GM18868 (cell line): ENCODE measurements around the gene ANKLE2.

Experiments used
- ATAC-seq: cut with Tn5 transposase; IDR thresholded peaks from one replicate; pipeline ENCODE4 v1.9.1; 2021; ENCODE audit warnings: mild to moderate bottlenecking, moderate library complexity; ENCODE audit not compliant: unreplicated experiment

Gene ANKLE2

GRCh38 chr12:132747395-132747794 lies 14.2 kb downstream of the ANKLE2 start:
- ATAC-seq: no peak

GRCh38 chr12:132746613-132747012 lies 15.0 kb downstream of the ANKLE2 start:
- ATAC-seq: no peak

GRCh38 chr12:132743831-132744230 lies 17.8 kb downstream of the ANKLE2 start:
- no peak for ATAC-seq

GRCh38 chr12:132741620-132742019 lies 20.0 kb downstream of the ANKLE2 start:
- ATAC-seq: no peak

GRCh38 chr12:132740652-132741051 lies 21.0 kb downstream of the ANKLE2 start:
- no peak for ATAC-seq

GRCh38 chr12:132740313-132740646 lies 21.4 kb downstream of the ANKLE2 start:
- no peak for ATAC-seq

- ATAC-seq: no peak
These were observed 21.9 kb downstream of the ANKLE2 start for GRCh38 chr12:132739600-132740312.

GRCh38 chr12:132736913-132737312 lies 24.7 kb downstream of the ANKLE2 start:
- no peak for ATAC-seq

GRCh38 chr12:132736378-132736777 lies 25.3 kb downstream of the ANKLE2 start:
- ATAC-seq: no peak

- ATAC-seq: no peak
These were observed 26.1 kb downstream of the ANKLE2 start for GRCh38 chr12:132735496-132735895.

- ATAC-seq: no peak
These were observed 27.4 kb downstream of the ANKLE2 start for GRCh38 chr12:132734206-132734605.

- ATAC-seq: no peak
These were observed 30.1 kb downstream of the ANKLE2 start for GRCh38 chr12:132731574-132731973.

GRCh38 chr12:132730353-132730752 lies 31.3 kb downstream of the ANKLE2 start:
- no peak for ATAC-seq

- ATAC-seq: no peak
These were observed 31.9 kb downstream of the ANKLE2 start for GRCh38 chr12:132729541-132730320.

- no peak for ATAC-seq
These were observed 33.1 kb downstream of the ANKLE2 start for GRCh38 chr12:132728502-132728901.

GRCh38 chr12:132727091-132727794 lies 34.4 kb downstream of the ANKLE2 start:
- ATAC-seq: no peak

GRCh38 chr12:132726386-132726785 lies 35.2 kb downstream of the ANKLE2 start:
- no peak for ATAC-seq

GRCh38 chr12:132724506-132725241 lies 37.0 kb downstream of the ANKLE2 start:
- no peak for ATAC-seq

- no peak for ATAC-seq
These were observed 37.9 kb downstream of the ANKLE2 start for GRCh38 chr12:132723764-132724140.

GRCh38 chr12:132723015-132723763 lies 38.4 kb downstream of the ANKLE2 start:
- ATAC-seq: no peak
